ENCODE measurements around the gene KLK6. TPM values are rescaled to one million over a fixed set of nuclear protein-coding genes. Genes with fewer than 3 reads are reported as not detected.

The KLK6 gene
- total RNA-seq, 4 donors from 2014 or later: not detected

- 5% methylated on average over 8 of the region's 36 CpGs for WGBS
- peaks cover 0 to 94% (median 38%) of the 10 kb centered on the region in 4 donors for H3K27me3 ChIP-seq
- H3K4me1 ChIP-seq: peaks cover 0 to 10% (median 7%) of the 10 kb centered on the region in 4 donors
- H3K4me3 ChIP-seq: no peak overlapping the region
- intact Hi-C loops (cut with DNase I): no loop called here
- no peaks in the 10 kb centered on the region for H3K9me3 ChIP-seq
- no peak for DNase-seq (ENCODE audit: extremely low spot score)
- no peaks in the 10 kb centered on the region for H3K36me3 ChIP-seq
- no peak overlapping the region for H3K27ac ChIP-seq (replicated peaks in 1 of 4)
- no peak for TF ChIP-seq CTCF (IDR thresholded peaks at IDR 0.05)
- no peak for TF ChIP-seq POLR2A (IDR thresholded peaks at IDR 0.05; ENCODE audit: low read depth)
- no peak for TF ChIP-seq EP300 (IDR thresholded peaks at IDR 0.05)
- TF ChIP-seq POLR2AphosphoS5 (IDR thresholded peaks at IDR 0.05): no peak
Observed at GRCh38 chr19:50909240-50910070, 59.9 kb downstream of the KLK6 start.

Other genes with a start within 250 kb of the KLK6 start
- under 1 TPM in 3 of 4 donors, not detected in 1; 0.11 to 0.42 (median 0.39) TPM for gene SHANK1, start 249.8 kb downstream of the KLK6 start, total RNA-seq
- 10 to 100 TPM in 3 of 4 donors, 1 to 10 TPM in 1; 8.3 to 15.4 (median 11.1) TPM for gene CLEC11A, start 246.2 kb downstream of the KLK6 start, total RNA-seq
- not detected for gene GPR32, start 199.1 kb downstream of the KLK6 start, total RNA-seq
- not detected for gene ACP4, start 179.2 kb downstream of the KLK6 start, total RNA-seq
- not detected for gene KLK1, start 145.8 kb downstream of the KLK6 start, total RNA-seq
- not detected for gene KLK15, start 136.0 kb downstream of the KLK6 start, total RNA-seq
- not detected for gene KLK3, start 114.7 kb downstream of the KLK6 start, total RNA-seq
- gene KLK2, start 96.2 kb downstream of the KLK6 start, total RNA-seq: not detected
- gene KLK4, start 58.2 kb downstream of the KLK6 start, total RNA-seq: not detected
- not detected for gene KLK5, start 16.6 kb downstream of the KLK6 start, total RNA-seq
- under 1 TPM in 2 of 4 donors, not detected in 2; 0.32 to 0.33 TPM for gene KLK7, start 14.3 kb upstream of the KLK6 start, total RNA-seq
- not detected for gene KLK8, start 32.0 kb upstream of the KLK6 start, total RNA-seq
- not detected for gene KLK10, start 50.1 kb upstream of the KLK6 start, total RNA-seq
- not detected for gene KLK11, start 57.0 kb upstream of the KLK6 start, total RNA-seq
- gene KLK12, start 65.4 kb upstream of the KLK6 start, total RNA-seq: not detected
- not detected for gene KLK13, start 95.5 kb upstream of the KLK6 start, total RNA-seq
- gene KLK14, start 113.3 kb upstream of the KLK6 start, total RNA-seq: under 1 TPM in 1 of 4 donors, not detected in 3; 0.52 TPM
- 10 to 100 TPM in 3 of 4 donors, 1 to 10 TPM in 1; 7.1 to 18.9 (median 13.7) TPM for gene CTU1, start 138.8 kb upstream of the KLK6 start, total RNA-seq
- 1 to 10 TPM; 2.0 to 9.4 (median 3.5) TPM for gene SIGLEC9, start 155.3 kb upstream of the KLK6 start, total RNA-seq
- gene SIGLEC7, start 172.7 kb upstream of the KLK6 start, total RNA-seq: 1 to 10 TPM in 1 of 4 donors, under 1 TPM in 2, not detected in 1; 0.19 to 2.2 (median 0.92) TPM